NCI-H524 (cell line): ENCODE data around the gene ATAT1.
A peak's percentile ranks its signal among the peaks of the same experiment; 100 is the strongest.

Experiments used
- DNase-seq, 2 experiments: peaks; one replicate each; lab custom pipeline; 2025; lab: John Stamatoyannopoulos, UW

Gene ATAT1

GRCh38 chr6:30684386-30685156 is 57.9 kb downstream of the ATAT1 start:
- no peak for DNase-seq

- no peak for DNase-seq
These were observed 58.7 kb downstream of the ATAT1 start for GRCh38 chr6:30685157-30686008.

- DNase-seq = peak in 1 of 2 experiments; percentile 21
These were observed 59.6 kb downstream of the ATAT1 start, which contains the start of gene PPP1R18 for GRCh38 chr6:30686009-30686907. TSS of gene PPP1R18 (minus strand) at chr6:30686645. CDS start at chr6:30686018, 627 bp downstream.

- peak; percentile 76 to 82 for DNase-seq
These were observed 60.4 kb downstream of the ATAT1 start for GRCh38 chr6:30686908-30687658.

- DNase-seq = peak in 1 of 2 experiments; percentile 31
These were observed 61.2 kb downstream of the ATAT1 start for GRCh38 chr6:30687659-30688431.

GRCh38 chr6:30688569-30688968 is 61.9 kb downstream of the ATAT1 start:
- DNase-seq = no peak

- DNase-seq = no peak
These were observed 62.6 kb downstream of the ATAT1 start for GRCh38 chr6:30689022-30689865.

- no peak for DNase-seq
These were observed 63.3 kb downstream of the ATAT1 start for GRCh38 chr6:30689985-30690384.

GRCh38 chr6:30690403-30691207 is 63.9 kb downstream of the ATAT1 start, which contains the start of gene NRM:
TSS of gene NRM (minus strand) at chr6:30690984. CDS start at chr6:30690974, 10 bp downstream.
- DNase-seq = peak; percentile 71 to 88

GRCh38 chr6:30691208-30691847 is 64.7 kb downstream of the ATAT1 start:
- DNase-seq = no peak
